Measurements from ENCODE around the gene IGFLR1.

The IGFLR1 gene

DNA sequence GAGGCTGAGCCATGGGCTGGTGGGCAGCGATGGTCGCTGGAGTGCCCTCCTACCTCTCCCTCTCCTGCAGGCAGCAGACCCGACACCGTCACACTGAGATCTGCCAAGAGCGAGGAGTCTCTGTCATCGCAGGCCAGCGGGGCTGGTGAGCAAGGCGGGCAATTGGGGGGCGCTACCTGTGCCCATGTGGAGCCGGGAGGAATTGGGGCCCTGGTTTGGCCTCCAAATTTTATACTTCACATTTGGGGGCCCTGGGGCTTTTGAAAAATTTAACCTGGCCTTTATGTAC lies 43.0 kb upstream of the IGFLR1 start:
- Histone ChIP-seq H3K27ac (ENCODE audit: low read depth, low read length) (no peak overlapping the region), H3K4me1 (ENCODE audit: control insufficient read depth, insufficient read depth, low read length) (peaks cover 9% of the 10 kb centered on the region; the same call in 1 of the 2 replicates), H3K4me3 (ENCODE audit: low read depth, low read length) (peak overlapping the region; percentile 71), H3K9ac (ENCODE audit: low read length) (peak overlapping the region; percentile 40), H3K9me3 (ENCODE audit: control insufficient read depth, insufficient read depth, low read depth, low read length) (no peaks in the 10 kb centered on the region), H3K36me3 (ENCODE audit: control insufficient read depth, insufficient read depth, low read length) (no peaks in the 10 kb centered on the region), H3K27me3 (ENCODE audit: control insufficient read depth, insufficient read depth, low read length) (no peaks in the 10 kb centered on the region)

DNA sequence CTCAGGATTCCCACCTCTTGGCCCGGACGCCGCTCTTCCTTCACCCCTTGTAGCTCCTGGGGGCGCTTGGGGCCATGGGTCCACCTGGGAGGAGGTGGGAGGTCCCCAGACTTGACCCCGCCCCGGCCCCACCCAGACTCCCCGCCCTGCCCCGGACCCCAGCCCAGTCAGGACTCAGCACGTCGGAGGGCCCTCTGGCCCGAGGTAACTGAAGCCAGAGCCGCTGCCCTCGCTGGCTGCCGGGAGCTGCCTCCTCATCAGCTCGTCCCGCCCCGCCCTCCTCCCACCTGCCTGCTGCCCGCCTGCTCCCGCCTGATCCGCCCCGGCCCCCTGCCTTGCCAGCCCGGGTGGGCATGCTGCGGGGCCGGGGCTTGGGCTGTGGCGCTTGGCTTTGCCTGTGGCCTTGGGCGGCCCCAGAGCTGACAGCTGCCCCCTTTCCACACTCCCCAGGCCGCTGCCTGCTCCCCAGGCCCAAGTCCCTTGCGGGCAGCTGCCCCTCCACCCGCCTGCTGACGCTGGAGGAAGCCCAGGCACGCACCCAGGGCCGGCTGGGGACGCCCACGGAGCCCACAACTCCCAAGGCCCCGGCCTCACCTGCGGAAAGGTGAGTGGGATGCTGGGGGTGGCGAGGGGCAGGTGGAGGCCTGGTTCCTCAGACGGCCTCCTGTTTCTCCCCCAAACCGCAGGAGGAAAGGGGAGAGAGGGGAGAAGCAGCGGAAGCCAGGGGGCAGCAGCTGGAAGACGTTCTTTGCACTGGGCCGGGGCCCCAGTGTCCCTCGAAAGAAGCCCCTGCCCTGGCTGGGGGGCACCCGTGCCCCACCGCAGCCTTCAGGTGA lies 42.5 kb upstream of the IGFLR1 start:
- H3K36me3 ChIP-seq (ENCODE audit: control insufficient read depth, insufficient read depth, low read length): no peaks in the 10 kb centered on the region
- H3K27ac ChIP-seq (ENCODE audit: low read depth, low read length): no peak overlapping the region
- H3K9ac ChIP-seq (ENCODE audit: low read length): peak overlapping the region; percentile 40
- peaks cover 9% of the 10 kb centered on the region; the same call in 1 of the 2 replicates for H3K4me1 ChIP-seq (ENCODE audit: control insufficient read depth, insufficient read depth, low read length)
- H3K27me3 ChIP-seq (ENCODE audit: control insufficient read depth, insufficient read depth, low read length): no peaks in the 10 kb centered on the region
- H3K4me3 ChIP-seq (ENCODE audit: low read depth, low read length): peak overlapping the region; percentile 71
- no peaks in the 10 kb centered on the region for H3K9me3 ChIP-seq (ENCODE audit: control insufficient read depth, insufficient read depth, low read depth, low read length)

DNA sequence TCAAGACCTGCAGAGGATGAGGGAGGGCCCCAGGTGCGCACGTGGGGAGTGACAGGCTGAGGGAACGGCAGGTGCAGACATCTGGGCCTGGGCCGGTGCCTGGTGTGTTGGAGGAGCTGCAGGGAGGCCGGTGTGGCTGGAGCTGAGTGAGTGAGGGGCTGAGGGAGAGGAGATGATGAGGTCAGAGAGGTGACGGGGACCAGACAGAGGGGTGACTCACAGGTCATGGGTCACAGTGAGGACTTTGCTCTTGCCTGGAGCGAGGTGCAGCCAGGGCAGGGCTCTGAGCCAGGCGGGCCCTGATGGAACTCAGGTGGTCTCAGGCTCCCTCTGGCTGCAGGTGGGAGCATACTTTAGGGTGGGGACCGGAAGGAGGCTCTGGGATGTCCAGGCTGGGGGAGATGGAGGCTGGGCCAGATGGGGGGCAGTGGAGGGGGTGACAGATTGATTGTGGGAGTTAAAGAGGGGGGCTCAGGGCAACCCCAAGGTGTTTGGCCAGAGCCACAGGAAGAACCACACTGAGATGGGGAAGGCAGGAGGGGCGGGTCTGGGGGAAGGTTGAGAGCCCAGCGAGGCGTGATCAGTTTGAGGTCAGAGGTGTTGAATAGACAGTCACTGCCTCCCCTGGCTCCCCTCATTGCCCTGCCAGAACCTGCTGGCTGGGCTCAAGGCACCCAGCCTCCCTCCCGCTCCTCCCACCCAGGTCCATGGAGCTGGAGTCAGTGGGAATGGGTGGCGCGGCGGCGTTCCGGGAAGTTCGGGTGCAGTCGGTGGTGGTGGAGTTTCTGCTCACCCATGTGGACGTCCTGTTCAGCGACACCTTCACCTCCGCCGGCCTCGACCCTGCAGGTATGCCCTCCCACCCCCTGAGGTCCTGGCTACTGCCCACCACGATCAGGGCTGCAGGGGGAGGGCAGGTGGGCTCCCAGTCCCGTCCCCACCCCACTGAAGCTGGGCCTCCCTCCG lies 41.5 kb upstream of the IGFLR1 start:
- H3K4me1 ChIP-seq (ENCODE audit: control insufficient read depth, insufficient read depth, low read length): peaks cover 9% of the 10 kb centered on the region; the same call in 1 of the 2 replicates
- H3K9me3 ChIP-seq (ENCODE audit: control insufficient read depth, insufficient read depth, low read depth, low read length): no peaks in the 10 kb centered on the region
- H3K27ac ChIP-seq (ENCODE audit: low read depth, low read length): no peak overlapping the region
- no peak overlapping the region for H3K9ac ChIP-seq (ENCODE audit: low read length)
- H3K27me3 ChIP-seq (ENCODE audit: control insufficient read depth, insufficient read depth, low read length): no peaks in the 10 kb centered on the region
- H3K4me3 ChIP-seq (ENCODE audit: low read depth, low read length): peak overlapping the region; percentile 71
- H3K36me3 ChIP-seq (ENCODE audit: control insufficient read depth, insufficient read depth, low read length): no peaks in the 10 kb centered on the region

DNA sequence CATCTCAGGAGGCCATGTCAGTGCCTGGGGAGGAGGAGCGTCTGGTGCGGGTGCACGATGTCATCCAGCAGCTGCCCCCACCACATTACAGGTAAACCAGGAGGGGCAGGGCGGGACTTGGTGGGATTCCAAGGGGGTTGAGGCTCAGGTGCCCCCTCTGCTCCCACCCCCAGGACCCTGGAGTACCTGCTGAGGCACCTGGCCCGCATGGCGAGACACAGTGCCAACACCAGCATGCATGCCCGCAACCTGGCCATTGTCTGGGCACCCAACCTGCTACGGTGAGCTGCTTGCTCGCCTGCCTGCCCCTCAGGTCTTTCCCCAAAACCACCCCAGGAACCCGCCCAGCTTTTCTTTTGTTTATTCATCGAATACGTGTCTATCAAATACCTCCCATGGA lies 40.3 kb upstream of the IGFLR1 start:
- Histone ChIP-seq H3K27me3 (ENCODE audit: control insufficient read depth, insufficient read depth, low read length) (0 out of 2 replicates have a peak, but pooled peaks cover 2% of the 10 kb centered on the region), H3K9me3 (ENCODE audit: control insufficient read depth, insufficient read depth, low read depth, low read length) (no peaks in the 10 kb centered on the region), H3K36me3 (ENCODE audit: control insufficient read depth, insufficient read depth, low read length) (no peaks in the 10 kb centered on the region), H3K9ac (ENCODE audit: low read length) (no peak overlapping the region), H3K4me1 (ENCODE audit: control insufficient read depth, insufficient read depth, low read length) (peaks cover 13% of the 10 kb centered on the region), H3K27ac (ENCODE audit: low read depth, low read length) (no peak overlapping the region), H3K4me3 (ENCODE audit: low read depth, low read length) (no peak overlapping the region)

DNA sequence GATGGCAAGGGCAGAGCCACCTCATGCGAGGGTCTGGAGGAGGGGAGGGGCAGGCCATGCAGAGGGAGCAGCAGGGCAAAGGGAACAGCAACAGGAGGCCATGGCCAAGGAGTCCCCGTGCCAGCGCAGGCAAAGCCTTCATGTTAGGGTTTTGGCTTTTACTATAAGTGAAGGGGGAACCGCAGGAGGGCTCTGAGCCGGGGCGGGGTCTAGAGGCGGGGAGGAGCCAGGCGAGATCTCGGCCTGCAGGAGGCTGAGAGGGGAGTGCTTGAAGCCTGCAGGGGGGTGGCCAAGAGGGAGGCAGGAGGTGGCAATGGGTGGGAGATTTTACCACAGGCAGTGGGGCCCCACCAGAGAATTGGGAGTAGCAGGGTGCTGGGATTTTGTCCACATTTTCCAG lies 39.4 kb upstream of the IGFLR1 start:
- Histone ChIP-seq H3K27ac (ENCODE audit: low read depth, low read length) (no peak overlapping the region), H3K9ac (ENCODE audit: low read length) (no peak overlapping the region), H3K4me3 (ENCODE audit: low read depth, low read length) (no peak overlapping the region), H3K27me3 (ENCODE audit: control insufficient read depth, insufficient read depth, low read length) (peaks cover 9% of the 10 kb centered on the region; the same call in 1 of the 2 replicates), H3K36me3 (ENCODE audit: control insufficient read depth, insufficient read depth, low read length) (no peaks in the 10 kb centered on the region), H3K9me3 (ENCODE audit: control insufficient read depth, insufficient read depth, low read depth, low read length) (no peaks in the 10 kb centered on the region), H3K4me1 (ENCODE audit: control insufficient read depth, insufficient read depth, low read length) (peaks cover 22% of the 10 kb centered on the region)

DNA sequence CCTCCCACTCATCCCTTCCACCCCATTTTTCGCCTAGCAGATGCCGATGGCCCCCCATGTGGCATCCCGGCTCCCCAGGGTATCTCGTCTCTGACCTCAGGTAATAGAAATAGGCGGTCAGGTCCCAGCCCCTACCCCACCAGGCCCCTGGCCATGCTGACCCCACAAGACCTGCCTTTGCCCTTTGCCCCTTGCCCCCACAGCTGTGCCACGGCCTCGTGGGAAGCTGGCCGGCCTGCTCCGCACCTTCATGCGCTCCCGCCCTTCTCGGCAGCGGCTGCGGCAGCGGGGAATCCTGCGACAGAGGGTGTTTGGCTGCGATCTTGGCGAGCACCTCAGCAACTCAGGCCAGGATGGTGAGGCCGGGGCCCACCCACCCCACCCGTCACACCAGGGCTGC lies 38.5 kb upstream of the IGFLR1 start:
- Histone ChIP-seq H3K27ac (ENCODE audit: low read depth, low read length) (no peak overlapping the region), H3K9ac (ENCODE audit: low read length) (no peak overlapping the region), H3K4me3 (ENCODE audit: low read depth, low read length) (no peak overlapping the region), H3K9me3 (ENCODE audit: control insufficient read depth, insufficient read depth, low read depth, low read length) (no peaks in the 10 kb centered on the region), H3K27me3 (ENCODE audit: control insufficient read depth, insufficient read depth, low read length) (peaks cover 15% of the 10 kb centered on the region; the same call in 1 of the 2 replicates), H3K4me1 (ENCODE audit: control insufficient read depth, insufficient read depth, low read length) (peaks cover 29% of the 10 kb centered on the region), H3K36me3 (ENCODE audit: control insufficient read depth, insufficient read depth, low read length) (no peaks in the 10 kb centered on the region)

DNA sequence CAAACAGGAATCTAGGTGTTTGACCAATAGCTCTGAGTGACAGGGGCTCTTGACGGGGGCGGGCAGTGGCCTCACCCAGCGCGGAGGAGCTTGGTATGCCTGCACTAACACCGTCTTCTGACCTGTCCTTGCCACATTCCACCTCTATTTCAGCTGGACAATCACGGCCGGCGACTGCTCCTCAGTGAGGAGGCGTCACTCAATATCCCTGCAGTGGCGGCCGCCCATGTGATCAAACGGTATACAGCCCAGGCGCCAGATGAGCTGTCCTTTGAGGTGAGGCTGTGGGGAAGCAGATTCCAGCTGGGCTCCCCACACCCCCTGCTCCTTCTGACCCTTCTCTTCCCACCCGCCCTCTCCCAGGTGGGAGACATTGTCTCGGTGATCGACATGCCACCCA lies 37.8 kb upstream of the IGFLR1 start:
- peaks cover 15% of the 10 kb centered on the region; the same call in 1 of the 2 replicates for H3K27me3 ChIP-seq (ENCODE audit: control insufficient read depth, insufficient read depth, low read length)
- H3K4me1 ChIP-seq (ENCODE audit: control insufficient read depth, insufficient read depth, low read length): peaks cover 27% of the 10 kb centered on the region
- no peak overlapping the region for H3K9ac ChIP-seq (ENCODE audit: low read length)
- no peaks in the 10 kb centered on the region for H3K36me3 ChIP-seq (ENCODE audit: control insufficient read depth, insufficient read depth, low read length)
- no peaks in the 10 kb centered on the region for H3K9me3 ChIP-seq (ENCODE audit: control insufficient read depth, insufficient read depth, low read depth, low read length)
- no peak overlapping the region for H3K4me3 ChIP-seq (ENCODE audit: low read depth, low read length)
- H3K27ac ChIP-seq (ENCODE audit: low read depth, low read length): no peak overlapping the region

DNA sequence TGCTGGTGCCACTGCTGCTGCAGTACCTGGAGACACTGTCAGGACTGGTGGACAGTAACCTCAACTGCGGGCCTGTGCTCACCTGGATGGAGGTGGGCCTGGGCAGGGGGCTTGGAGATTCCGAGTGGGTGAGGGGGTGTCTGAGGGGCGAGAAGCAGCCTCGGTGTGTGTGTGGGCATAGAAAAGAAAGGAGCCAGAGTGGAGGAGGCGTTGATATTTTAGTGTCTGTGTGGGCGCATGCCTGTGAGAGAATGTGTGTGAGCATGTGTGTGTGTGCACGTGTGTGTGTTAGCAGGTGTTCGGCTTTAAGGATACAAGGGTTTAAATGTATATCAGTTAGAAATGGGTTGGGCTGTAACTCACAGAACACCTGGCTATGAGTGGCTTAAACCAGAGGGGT lies 36.8 kb upstream of the IGFLR1 start:
- Histone ChIP-seq H3K9me3 (ENCODE audit: control insufficient read depth, insufficient read depth, low read depth, low read length) (no peaks in the 10 kb centered on the region), H3K27me3 (ENCODE audit: control insufficient read depth, insufficient read depth, low read length) (peaks cover 21% of the 10 kb centered on the region), H3K36me3 (ENCODE audit: control insufficient read depth, insufficient read depth, low read length) (no peaks in the 10 kb centered on the region), H3K27ac (ENCODE audit: low read depth, low read length) (no peak overlapping the region), H3K9ac (ENCODE audit: low read length) (no peak overlapping the region), H3K4me3 (ENCODE audit: low read depth, low read length) (no peak overlapping the region), H3K4me1 (ENCODE audit: control insufficient read depth, insufficient read depth, low read length) (peaks cover 34% of the 10 kb centered on the region)

DNA sequence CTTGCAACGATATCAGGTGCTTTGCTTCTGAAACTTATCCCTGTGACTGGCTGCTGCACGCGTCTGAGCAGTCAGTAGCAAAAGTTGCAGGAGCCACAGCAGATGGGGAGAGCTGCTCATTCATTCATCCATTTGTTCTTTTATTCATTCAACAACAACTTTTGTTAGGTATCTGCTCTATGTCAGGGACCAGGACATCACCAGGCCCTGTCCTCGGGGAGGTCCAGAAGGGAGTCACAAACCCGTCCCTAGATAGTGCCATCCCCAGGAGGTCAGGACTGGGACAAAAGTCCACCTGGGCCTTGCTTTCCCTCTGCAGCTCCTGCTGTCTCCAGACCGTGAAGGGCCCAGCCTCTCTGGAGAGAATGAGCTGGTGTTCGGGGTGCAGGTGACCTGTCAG lies 35.7 kb upstream of the IGFLR1 start:
- no peak overlapping the region for H3K9ac ChIP-seq (ENCODE audit: low read length)
- H3K36me3 ChIP-seq (ENCODE audit: control insufficient read depth, insufficient read depth, low read length): no peaks in the 10 kb centered on the region
- no peaks in the 10 kb centered on the region for H3K9me3 ChIP-seq (ENCODE audit: control insufficient read depth, insufficient read depth, low read depth, low read length)
- no peak overlapping the region for H3K27ac ChIP-seq (ENCODE audit: low read depth, low read length)
- peaks cover 21% of the 10 kb centered on the region for H3K27me3 ChIP-seq (ENCODE audit: control insufficient read depth, insufficient read depth, low read length)
- peaks cover 31% of the 10 kb centered on the region for H3K4me1 ChIP-seq (ENCODE audit: control insufficient read depth, insufficient read depth, low read length)
- 0 out of 2 replicates have a peak overlapping the region, but pooled peaks have one; percentile 15 for H3K4me3 ChIP-seq (ENCODE audit: low read depth, low read length)

DNA sequence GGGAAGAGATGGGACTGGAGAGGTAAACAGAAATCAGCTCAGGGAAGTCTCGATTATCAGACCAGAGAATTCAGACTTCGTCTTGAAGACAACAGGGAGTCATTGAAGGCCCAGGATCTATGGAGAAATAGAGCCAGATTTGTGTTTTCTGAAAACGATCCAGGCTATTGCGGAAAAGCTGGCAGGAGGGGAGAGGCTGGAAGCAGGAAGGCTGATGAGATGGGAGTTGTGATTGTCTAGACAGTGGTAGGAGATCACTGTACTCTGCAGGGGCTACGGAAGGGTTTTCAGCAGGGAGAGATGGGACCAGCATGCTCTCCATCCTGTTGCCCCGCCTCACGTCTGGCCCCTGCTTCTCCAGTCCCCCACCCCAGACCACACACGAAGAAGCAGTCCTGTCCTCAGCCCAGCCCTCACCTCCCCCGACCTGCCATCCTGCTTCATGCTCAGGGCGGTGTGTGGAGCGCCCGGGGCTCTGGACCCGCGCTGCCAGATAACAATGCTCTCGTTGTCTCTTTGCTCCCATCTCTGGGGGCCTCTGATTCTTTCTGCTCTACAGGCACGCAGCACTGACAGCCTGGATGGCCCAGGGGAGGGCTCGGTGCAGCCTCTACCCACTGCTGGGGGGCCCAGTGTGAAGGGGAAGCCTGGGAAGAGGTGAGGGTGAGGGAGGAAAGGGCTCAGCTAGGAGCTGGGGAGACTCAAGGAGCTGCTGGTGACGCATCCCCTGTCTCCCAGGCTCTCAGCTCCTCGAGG lies 35.0 kb upstream of the IGFLR1 start:
- peaks cover 21% of the 10 kb centered on the region for H3K27me3 ChIP-seq (ENCODE audit: control insufficient read depth, insufficient read depth, low read length)
- peak overlapping the region; percentile 15; the same call in 1 of the 2 replicates for H3K4me3 ChIP-seq (ENCODE audit: low read depth, low read length)
- no peak overlapping the region for H3K27ac ChIP-seq (ENCODE audit: low read depth, low read length)

More for the DNA sequence above, 35.0 kb upstream of the IGFLR1 start:
- Histone ChIP-seq H3K4me1 (ENCODE audit: control insufficient read depth, insufficient read depth, low read length) (peaks cover 31% of the 10 kb centered on the region), H3K36me3 (ENCODE audit: control insufficient read depth, insufficient read depth, low read length) (no peaks in the 10 kb centered on the region), H3K9me3 (ENCODE audit: control insufficient read depth, insufficient read depth, low read depth, low read length) (no peaks in the 10 kb centered on the region), H3K9ac (ENCODE audit: low read length) (no peak overlapping the region)

Measured in HUES6 (cell line).